ENCODE measurements around the gene SLC7A5.
"Not testable (repeated sequence)": the region's sequence is repeated elsewhere in the genome, so short reads cannot be mapped to it uniquely, and the experiment has no call there.

The SLC7A5 gene

GRCh38 chr16:87834005-87834667, 35.2 kb downstream of the SLC7A5 start:
- DNase-seq (ENCODE audit: low spot score): no peak

- DNase-seq (ENCODE audit: low spot score): no peak
Observed at GRCh38 chr16:87833548-87833947, 35.8 kb downstream of the SLC7A5 start.

- DNase-seq (ENCODE audit: low spot score): no peak
Observed at GRCh38 chr16:87832741-87833502, 36.4 kb downstream of the SLC7A5 start.

DNA sequence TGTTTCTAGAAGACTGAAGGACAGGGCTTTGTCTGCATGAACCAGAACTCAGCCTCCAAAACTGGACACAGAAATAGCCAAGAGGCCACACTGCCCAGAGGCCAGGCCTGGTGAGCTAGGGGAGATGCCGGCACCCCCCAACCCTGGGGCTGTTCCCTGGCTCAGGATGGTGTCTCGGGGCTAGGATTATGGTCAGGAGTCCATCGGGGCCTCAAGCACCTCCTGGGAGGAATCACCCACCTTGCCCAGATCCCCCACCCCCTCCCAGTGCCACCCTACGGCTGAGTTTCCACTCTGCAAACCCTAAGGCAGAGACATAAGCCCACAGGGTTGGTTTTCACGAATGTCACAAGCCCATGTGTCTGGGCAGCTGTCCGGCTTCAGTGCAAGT, 37.2 kb downstream of the SLC7A5 start:
- DNase-seq (ENCODE audit: low spot score): no peak

GRCh38 chr16:87831421-87832136, 37.7 kb downstream of the SLC7A5 start:
- no peak for DNase-seq (ENCODE audit: low spot score)

DNA sequence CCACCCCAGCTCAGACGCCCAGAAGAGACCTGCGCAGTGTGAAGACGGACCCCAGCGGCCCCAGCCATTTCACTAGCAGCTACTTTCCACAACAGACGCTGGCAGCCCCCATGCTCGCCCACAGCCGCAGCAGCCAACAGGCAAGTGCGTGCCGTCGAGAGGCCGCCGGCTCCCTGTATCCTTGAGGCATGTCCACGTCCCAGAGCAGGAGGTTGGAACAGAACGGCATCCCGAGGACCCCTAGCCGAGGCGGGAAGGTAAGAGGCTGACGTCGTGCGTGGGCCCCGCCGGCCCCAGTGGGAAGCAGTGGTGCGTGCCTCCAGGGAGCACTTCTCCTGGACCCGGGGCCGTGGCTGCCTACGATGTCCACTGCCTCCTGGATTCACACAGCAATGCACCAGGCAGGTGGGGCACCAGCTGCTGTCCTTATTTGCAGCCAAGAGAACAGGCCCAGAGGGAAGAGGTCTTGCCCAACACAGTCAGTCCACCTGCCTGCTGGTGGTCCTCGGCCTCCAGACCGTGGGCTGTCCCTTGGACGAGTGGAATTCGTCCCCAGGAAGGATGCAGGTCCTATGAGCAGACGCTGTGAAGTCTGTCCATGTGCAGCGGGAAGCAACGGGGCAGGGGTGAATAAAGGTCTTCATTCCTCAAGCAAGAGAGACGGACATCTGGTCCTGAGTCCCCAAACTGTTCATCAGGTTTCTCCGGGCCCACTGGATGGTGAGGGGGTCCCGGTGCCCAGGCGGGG, 38.5 kb downstream of the SLC7A5 start:
- no peak for DNase-seq (ENCODE audit: low spot score)

GRCh38 chr16:87829988-87830672, 39.2 kb downstream of the SLC7A5 start:
- DNase-seq (ENCODE audit: low spot score): no peak

DNA sequence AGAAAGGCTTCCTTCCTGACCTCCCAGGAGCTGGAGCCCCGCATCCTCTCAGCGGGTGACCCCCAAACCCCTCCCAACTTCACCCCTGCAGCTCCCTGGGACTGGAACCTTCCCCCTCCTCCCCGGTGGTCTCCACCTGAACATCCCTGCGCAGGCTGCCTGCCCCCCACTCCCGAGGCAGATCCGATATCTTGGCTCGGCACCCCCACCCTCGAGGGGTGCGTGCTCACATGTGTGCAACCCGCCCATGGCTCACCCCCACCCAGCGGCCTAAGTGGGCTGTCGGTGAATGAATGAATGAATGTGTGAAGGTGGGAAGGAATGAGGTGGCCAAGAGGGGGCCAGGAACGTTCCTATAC, 39.7 kb downstream of the SLC7A5 start:
- no peak for DNase-seq (ENCODE audit: low spot score)

DNA sequence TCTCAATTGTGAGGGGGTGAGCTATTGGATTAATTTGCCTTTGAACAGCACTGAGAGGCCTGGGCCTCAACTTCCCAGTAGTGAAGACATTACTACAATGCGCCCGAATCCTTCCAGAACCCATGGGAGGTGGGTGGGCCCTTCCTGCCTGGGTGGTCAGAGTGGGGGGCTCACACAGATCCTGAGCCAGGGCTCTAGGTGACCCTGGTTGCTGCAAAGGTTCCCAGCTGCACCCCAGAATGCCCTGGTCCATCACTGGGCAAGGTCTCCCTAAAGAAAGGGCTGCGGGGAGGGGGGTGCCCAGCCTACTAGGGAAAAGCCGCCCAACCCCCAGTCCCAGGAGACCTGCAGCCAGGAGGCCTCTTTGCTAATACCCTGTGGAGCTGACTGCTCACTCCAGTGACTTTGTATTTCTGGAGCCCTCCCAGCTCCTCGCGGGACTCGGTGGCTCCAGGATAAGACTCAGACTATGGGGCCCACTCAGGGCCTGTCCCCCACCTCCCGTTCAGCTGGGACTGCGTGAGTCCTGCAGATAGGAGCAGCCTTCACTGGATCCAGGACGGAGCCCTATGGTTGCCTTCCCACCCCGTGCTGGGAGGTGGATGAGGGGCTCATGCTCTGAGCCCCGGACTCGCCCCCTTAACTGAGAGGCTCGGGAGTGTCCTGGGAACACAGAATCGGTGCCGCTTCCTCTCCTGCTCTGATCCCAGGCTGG, 40.2 kb downstream of the SLC7A5 start:
- no peak for DNase-seq (ENCODE audit: low spot score)

GRCh38 chr16:87828071-87828906, 41.0 kb downstream of the SLC7A5 start:
- DNase-seq (ENCODE audit: low spot score): no peak

GRCh38 chr16:87827588-87827915, 41.8 kb downstream of the SLC7A5 start:
- DNase-seq (ENCODE audit: low spot score): not testable (repeated sequence)

- no peak for DNase-seq (ENCODE audit: low spot score)
Observed at GRCh38 chr16:87826798-87827587, 42.3 kb downstream of the SLC7A5 start.

- DNase-seq (ENCODE audit: low spot score): not testable (repeated sequence)
Observed at GRCh38 chr16:87826407-87826797, 42.9 kb downstream of the SLC7A5 start.

DNA sequence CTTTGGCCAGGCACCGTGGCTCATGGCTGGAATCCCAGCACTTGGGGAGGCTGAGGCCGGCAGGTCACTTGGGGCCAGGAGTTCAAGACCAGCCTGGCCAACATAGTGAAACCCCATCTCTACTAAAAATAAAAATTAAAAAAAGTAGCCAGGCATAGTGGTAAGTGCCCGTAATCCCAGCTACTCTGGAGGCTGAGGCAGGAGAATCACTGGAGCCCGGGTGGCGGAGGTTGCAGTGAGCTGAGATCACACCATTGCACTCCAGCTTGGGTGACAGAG, 43.5 kb downstream of the SLC7A5 start:
- DNase-seq (ENCODE audit: low spot score): not testable (repeated sequence)

DNA sequence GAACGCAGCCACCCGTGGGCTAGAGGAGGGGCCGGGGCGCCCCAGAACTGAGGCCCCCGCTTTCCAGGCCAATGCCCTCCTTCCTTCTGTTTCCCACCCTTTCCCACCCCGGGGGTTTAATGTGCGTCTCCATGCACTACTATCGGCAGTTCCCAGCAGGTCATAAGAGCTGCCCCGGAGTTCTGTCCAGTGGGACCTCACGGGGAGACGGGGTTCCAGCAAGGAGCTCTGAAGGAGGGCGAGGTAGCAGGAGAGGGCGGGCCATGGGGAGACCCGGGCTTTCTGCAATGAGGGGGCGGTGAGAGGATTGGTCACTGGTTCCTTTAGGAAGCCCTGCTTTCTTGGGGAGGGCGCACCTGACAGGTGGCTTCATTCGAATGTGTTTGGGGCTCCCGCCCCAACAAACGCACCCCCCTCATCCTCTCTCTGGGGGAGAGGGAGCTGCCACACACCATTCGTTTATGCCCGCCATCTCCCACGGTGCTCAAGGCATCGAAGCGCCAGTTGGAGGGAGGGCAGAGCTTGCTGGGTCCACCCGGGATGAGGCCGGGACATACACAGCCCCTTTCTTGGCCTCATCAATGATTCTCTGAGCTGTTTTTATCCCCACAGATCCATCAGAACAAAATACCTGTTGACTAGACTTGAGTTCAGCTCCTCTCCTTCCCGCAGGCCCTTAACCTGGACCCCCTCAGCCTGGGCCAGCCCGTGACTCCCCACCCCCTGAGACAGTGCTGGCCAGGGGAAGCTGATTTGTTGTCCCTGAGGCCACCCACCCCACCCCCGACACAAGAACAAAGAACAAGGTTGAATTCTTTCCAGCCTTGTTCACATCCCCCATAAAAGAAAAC, 44.1 kb downstream of the SLC7A5 start:
- DNase-seq (ENCODE audit: low spot score): no peak

GRCh38 chr16:87824016-87824990, 45.0 kb downstream of the SLC7A5 start:
- no peak for DNase-seq (ENCODE audit: low spot score)

GRCh38 chr16:87823181-87823929, 46.0 kb downstream of the SLC7A5 start:
- DNase-seq (ENCODE audit: low spot score): no peak
